MM.1S (cell line): ENCODE results near the gene ACOD1.

Source experiments
- CTCF ChIP-seq: fragments of 300-600 bp; sonication (generic); IDR thresholded peaks from 2 replicates; pipeline ENCODE4 v1.5.1; 2016; ENCODE audit warnings: antibody characterized with exemption, low read length, mixed read lengths
- EZH2 ChIP-seq: fragments of 300-600 bp; sonication (generic); optimal IDR thresholded peaks from 2 replicates; pipeline ENCODE3; 2017; ENCODE audit warnings: low read depth, mild to moderate bottlenecking, antibody characterized with exemption, low read length, mixed read lengths
- EZH2phosphoT487 ChIP-seq: fragments of 300-600 bp; sonication (generic); IDR thresholded peaks from 2 replicates; pipeline ENCODE4 v1.6.1; 2018; ENCODE audit warnings: antibody characterized with exemption, low read length

- TF ChIP-seq CTCF = no peak
- TF ChIP-seq EZH2phosphoT487 = no peak
- no peak for TF ChIP-seq EZH2
These were observed 11.5 kb upstream of the ACOD1 start for GRCh38 chr13:76936763-76937162.
